H1 (cell line): ENCODE data around the gene BAIAP2. TPM values are rescaled to one million over a fixed set of nuclear protein-coding genes. Genes with fewer than 3 reads are reported as not detected.

Source experiments
- CTCF ChIA-PET: fragments of 300-600 bp; sonication (Branson Sonifier 250); formaldehyde crosslinking; loops from one replicate; lab custom pipeline; 2021; ENCODE audit not compliant: partially characterized antibody; lab: Charles Lee
- POLR2A ChIA-PET: fragments of 300-600 bp; sonication (Branson Sonifier 250); formaldehyde crosslinking; loops from one replicate; lab custom pipeline; 2021; ENCODE audit warnings: inconsistent platforms; ENCODE audit not compliant: partially characterized antibody; lab: Charles Lee
- DNase-seq, 2 experiments: peaks; one replicate each; pipeline versions ENCODE4 v3.0.0 to v3.0.0-alpha.2; 2010 to 2022; ENCODE audit warnings: low spot score in 2 of 2, low read depth in 1 of 2, mixed read lengths in 1 of 2
- FAIRE-seq: peaks from 2 replicates; lab custom pipeline; 2011; peaks lifted over from hg19 to GRCh38; lab: Jason Lieb, UNC
- H2AFZ ChIP-seq: 2 replicates; pipeline ENCODE4 v1.8.1; 2012; ENCODE audit warnings: low read length, inconsistent platforms
- H2AK5ac ChIP-seq: 2 replicates; pipeline ENCODE4 v1.6.1; 2013; ENCODE audit warnings: low read depth, low read length
- H2BK120ac ChIP-seq: replicated peaks from 2 replicates; pipeline ENCODE3; 2013; ENCODE audit warnings: low read depth, low read length, inconsistent platforms
- H2BK12ac ChIP-seq: 2 replicates; pipeline ENCODE4 v1.6.1; 2013; ENCODE audit warnings: low read depth, low read length
- H2BK15ac ChIP-seq: 2 replicates; pipeline ENCODE4 v1.6.1; 2013; ENCODE audit warnings: low read length
- H2BK20ac ChIP-seq: 2 replicates; pipeline ENCODE4 v1.6.1; 2013; ENCODE audit warnings: low read length
- H2BK5ac ChIP-seq: 2 replicates; pipeline ENCODE4 v1.6.1; 2013; ENCODE audit warnings: low read depth, low read length
- H3K14ac ChIP-seq: 2 replicates; pipeline ENCODE4 v1.6.1; 2013; ENCODE audit warnings: inconsistent platforms; ENCODE audit not compliant: insufficient read length
- H3K18ac ChIP-seq: 2 replicates; pipeline ENCODE4 v1.6.1; 2013; ENCODE audit warnings: low read length; ENCODE audit errors: extremely low read depth
- H3K23ac ChIP-seq: 2 replicates; pipeline ENCODE4 v1.6.1; 2013; ENCODE audit warnings: inconsistent platforms; ENCODE audit not compliant: insufficient read length
- H3K23me2 ChIP-seq: 2 replicates; pipeline ENCODE4 v1.6.1; 2013; ENCODE audit warnings: low read depth, low read length
- H3K27ac ChIP-seq: 2 replicates; pipeline ENCODE4 v1.6.1; 2011; ENCODE audit warnings: low read depth, low read length, inconsistent platforms
- H3K27me3 ChIP-seq, 4 experiments: replicated peaks in 1 of 4; 1 replicate in 1 of 4; 2 replicates in 3 of 4; pipeline versions ENCODE4 v1.6.1 to v1.8.1; 2011 to 2013; ENCODE audit warnings: low read length in 3 of 4, mild to moderate bottlenecking in 3 of 4, inconsistent platforms in 2 of 4, mixed read lengths in 2 of 4, moderate library complexity in 1 of 4; ENCODE audit not compliant: control insufficient read depth in 3 of 4, insufficient read depth in 3 of 4; ENCODE audit errors: extremely low read depth in 1 of 4
- H3K36me3 ChIP-seq, 4 experiments: 2 replicates each; pipeline versions ENCODE4 v1.6.1 to v1.8.1; 2011 to 2013; ENCODE audit warnings: mild to moderate bottlenecking in 4 of 4, low read length in 3 of 4, moderate library complexity in 2 of 4, control low read depth in 1 of 4, inconsistent platforms in 1 of 4; ENCODE audit not compliant: insufficient read depth in 4 of 4, control insufficient read depth in 2 of 4
- H3K4ac ChIP-seq: replicated peaks from 2 replicates; pipeline ENCODE3; 2013; ENCODE audit warnings: low read length, low read depth, mixed read lengths, inconsistent platforms; ENCODE audit not compliant: insufficient read length
- H3K4me1 ChIP-seq, 4 experiments: replicated peaks in 1 of 4; 1 replicate in 1 of 4; 2 replicates in 3 of 4; pipeline versions ENCODE4 v1.6.1 to v1.8.1; 2011 to 2013; ENCODE audit warnings: low read length in 3 of 4, inconsistent platforms in 2 of 4, mixed read lengths in 1 of 4; ENCODE audit not compliant: insufficient read depth in 4 of 4, control insufficient read depth in 3 of 4
- H3K4me2 ChIP-seq, 2 experiments: 2 replicates each; pipeline versions ENCODE4 v1.6.1 to v1.8.1; 2011 to 2013; ENCODE audit warnings: low read depth in 2 of 2, low read length in 2 of 2, control low read depth in 1 of 2, inconsistent platforms in 1 of 2, mild to moderate bottlenecking in 1 of 2; ENCODE audit not compliant: insufficient read depth in 1 of 2
- H3K4me3 ChIP-seq, 4 experiments: fragments of 200-600, 300-600 bp in 1 of 4; sonication (generic), shearing (Covaris generic), sonication (Bioruptor Twin) in 1 of 4; 2 replicates each; pipeline versions ENCODE4 v1.5.1 to v1.8.1; 2011 to 2016; ENCODE audit warnings: low read length in 4 of 4, low read depth in 3 of 4, control low read depth in 2 of 4, inconsistent platforms in 2 of 4, mild to moderate bottlenecking in 2 of 4, mixed read lengths in 1 of 4, moderate library complexity in 1 of 4; ENCODE audit not compliant: insufficient read depth in 2 of 4; ENCODE audit errors: extremely low read depth in 1 of 4
- H3K56ac ChIP-seq: replicated peaks from 2 replicates; pipeline ENCODE3; 2013; ENCODE audit warnings: low read depth, mild to moderate bottlenecking, mixed read lengths, low read length, inconsistent platforms; ENCODE audit not compliant: insufficient read length
- H3K79me1 ChIP-seq: 2 replicates; pipeline ENCODE4 v1.6.1; 2013; ENCODE audit warnings: low read depth, low read length, control low read depth
- H3K79me2 ChIP-seq, 2 experiments: 2 replicates each; pipeline versions ENCODE4 v1.6.1 to v1.8.1; 2012 to 2013; ENCODE audit warnings: low read length in 2 of 2, mild to moderate bottlenecking in 2 of 2, inconsistent platforms in 1 of 2; ENCODE audit not compliant: insufficient read depth in 2 of 2, control insufficient read depth in 1 of 2
- H3K9ac ChIP-seq, 4 experiments: replicated peaks in 1 of 4; 1 replicate in 1 of 4; 2 replicates in 3 of 4; pipeline versions ENCODE4 v1.6.1 to v1.8.1; 2011 to 2013; ENCODE audit warnings: low read depth in 3 of 4, low read length in 3 of 4, control low read depth in 2 of 4, mild to moderate bottlenecking in 2 of 4, moderate library complexity in 2 of 4, inconsistent platforms in 1 of 4; ENCODE audit errors: extremely low read depth in 1 of 4
- H3K9me3 ChIP-seq, 2 experiments: 2 replicates each; pipeline versions ENCODE4 v1.6.1 to v1.8.1; 2012 to 2013; ENCODE audit warnings: mild to moderate bottlenecking in 2 of 2, moderate library complexity in 2 of 2, control low read depth in 1 of 2, inconsistent platforms in 1 of 2, low read depth in 1 of 2, low read length in 1 of 2, mixed read lengths in 1 of 2; ENCODE audit not compliant: insufficient read depth in 2 of 2
- H4K20me1 ChIP-seq, 2 experiments: replicated peaks in 1 of 2; 2 replicates each; pipeline versions ENCODE3 to v1.8.1; 2011 to 2013; ENCODE audit warnings: inconsistent platforms in 2 of 2, low read length in 2 of 2, mild to moderate bottlenecking in 1 of 2; ENCODE audit not compliant: insufficient read depth in 2 of 2, control insufficient read depth in 1 of 2
- H4K5ac ChIP-seq: 2 replicates; pipeline ENCODE4 v1.6.1; 2013; ENCODE audit warnings: low read length, low read depth, mixed read lengths, inconsistent platforms; ENCODE audit not compliant: insufficient read length
- H4K8ac ChIP-seq: 2 replicates; pipeline ENCODE4 v1.8.0; 2013; ENCODE audit warnings: mild to moderate bottlenecking, moderate library complexity, low read length, inconsistent platforms; ENCODE audit not compliant: insufficient read depth; ENCODE audit errors: extremely low read depth
- H4K91ac ChIP-seq: replicated peaks from 2 replicates; pipeline ENCODE3; 2013; ENCODE audit warnings: low read length, mixed read lengths, inconsistent platforms; ENCODE audit not compliant: insufficient read length
- BCL11A ChIP-seq, 2 experiments: IDR thresholded peaks; one replicate each; pipeline ENCODE4 v1.6.1; 2011; ENCODE audit warnings: low read depth in 2 of 2, low read length in 2 of 2, mild to moderate bottlenecking in 2 of 2
- CHD1 ChIP-seq: IDR thresholded peaks from 2 replicates; pipeline ENCODE4 v1.6.1; 2012; ENCODE audit warnings: low read depth, low read length, improper control_type of control experiment
- GTF2F1 ChIP-seq: IDR thresholded peaks from 2 replicates; pipeline ENCODE4 v1.6.1; 2012; ENCODE audit warnings: low read depth, low read length, improper control_type of control experiment, borderline replicate concordance
- JUN ChIP-seq: IDR thresholded peaks from 2 replicates; pipeline ENCODE4 v1.6.1; 2011; ENCODE audit warnings: low read depth, mild to moderate bottlenecking, improper control_type of control experiment, low read length
- SIN3A ChIP-seq, 2 experiments: IDR thresholded peaks in 1 of 2; conservative IDR thresholded peaks in 1 of 2; 2 replicates each; pipeline ENCODE4 v1.6.1; 2011 to 2012; ENCODE audit warnings: low read length in 2 of 2, improper control_type of control experiment in 1 of 2, low read depth in 1 of 2, mild to moderate bottlenecking in 1 of 2
- TCF12 ChIP-seq: IDR thresholded peaks from 2 replicates; pipeline ENCODE4 v1.6.1; 2011; ENCODE audit warnings: low read depth, mild to moderate bottlenecking, low read length
- WGBS, 2 experiments: shearing (Covaris generic) in 1 of 2; methylation state at CpG; one replicate each; pipeline versions ENCODE4 v1.1.6 to v1.1.7; 2013 to 2015; ENCODE audit warnings: low lambda C conversion rate in 2 of 2, mixed read lengths in 2 of 2, inconsistent platforms in 1 of 2, low coverage in 1 of 2, missing lambda C conversion rate in 1 of 2; ENCODE audit not compliant: insufficient replicate concordance in 2 of 2, insufficient coverage in 1 of 2, insufficient read length in 1 of 2; ENCODE audit errors: extremely low coverage in 1 of 2, missing lambda C conversion rate in 1 of 2; 5-methylcytosine and 5-hydroxymethylcytosine counted together
- polyA plus RNA-seq, 7 experiments: library from polyadenylated mRNA; depleted of rRNA in 3 of 7; stranded (reverse) in 5 of 7; unstranded in 2 of 7; fragments of >200 nt in 5 of 7; fragments of 200-250 nt in 2 of 7; gene quantifications; 1 replicate in 5 of 7; 2 replicates in 1 of 7; 4 replicates in 1 of 7; pipeline versions ENCODE4 v1.2.1 to v1.2.3, GENCODE V29; 2011 to 2013; ENCODE audit warnings: missing spikeins in 2 of 7, mixed read lengths in 2 of 7
- total RNA-seq: library from RNA; stranded (reverse); fragmentation: NEBNext Ultra II Directional; extraction: Animal tissue kit (Norgen Biotek cat#: 25700); gene quantifications from 2 replicates; pipeline ENCODE4 v1.2.1, GENCODE V29; 2021
- TF ChIP-seq, protein P1 (sequence below): IDR thresholded peaks from 2 replicates; pipeline ENCODE4 v1.6.1; 2012; ENCODE audit warnings: inconsistent platforms
- TF ChIP-seq, protein P2 (sequence below), 3 experiments: IDR thresholded peaks; 1 replicate in 2 of 3; 2 replicates in 1 of 3; pipeline versions ENCODE4 v1.5.1 to v1.6.1; 2011; ENCODE audit warnings: low read length in 3 of 3, mild to moderate bottlenecking in 3 of 3, inconsistent platforms in 2 of 3, low read depth in 1 of 3, moderate library complexity in 1 of 3; ENCODE audit not compliant: insufficient read depth in 1 of 3; ENCODE audit errors: control extremely low read depth in 1 of 3

BAIAP2 gene
- total and polyA plus RNA-seq, 2 of the 8 experiments (the other 6 are each of a cell fraction or from before 2014, with no cell fraction given) = 10.0 to 22.8 TPM

DNA sequence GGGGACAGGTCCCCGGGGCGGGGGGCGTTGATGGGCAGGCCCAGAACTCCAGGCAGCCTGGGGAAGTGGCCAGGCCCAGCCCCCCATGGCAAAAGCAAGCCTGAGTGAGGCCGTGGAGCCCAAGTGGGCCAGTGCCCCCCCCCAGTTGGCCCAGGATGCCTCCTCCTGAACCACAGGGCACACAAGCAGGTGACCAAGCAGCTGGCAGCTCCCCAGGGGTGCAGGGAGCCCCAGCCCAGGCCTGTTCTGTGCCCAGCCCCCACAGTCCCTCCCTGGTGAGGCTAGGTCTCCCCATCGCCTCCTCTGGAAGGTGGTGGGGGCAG is 92.1 kb downstream of the BAIAP2 start:
- Histone ChIP-seq H3K14ac (no peak overlapping the region), H3K27ac (no peak overlapping the region), H2AK5ac (no peak overlapping the region), H2BK15ac (no peak overlapping the region), H3K9ac (no peak overlapping the region), H3K27me3 (peaks cover 0 to 10% (median 6%) of the 10 kb centered on the region in 4 experiments; a peak in 3 of 7 replicates), H3K23me2 (no peaks in the 10 kb centered on the region), H3K56ac (no peak overlapping the region), H3K4me2 (no peak overlapping the region), H4K91ac (no peak overlapping the region), H3K18ac (no peak overlapping the region), H3K23ac (no peak overlapping the region), H3K79me2 (no peaks in the 10 kb centered on the region), H3K36me3 (no peaks in the 10 kb centered on the region), H4K5ac (no peak overlapping the region), H3K9me3 (no peaks in the 10 kb centered on the region), H3K4ac (no peak overlapping the region), H2BK120ac (no peak overlapping the region), H3K79me1 (no peaks in the 10 kb centered on the region), H2BK20ac (no peak overlapping the region), H2BK5ac (no peak overlapping the region), H2AFZ (no peak overlapping the region), H3K4me3 (no peak overlapping the region), H3K4me1 (peaks cover 0 to 15% (median 5%) of the 10 kb centered on the region in 4 experiments; a peak in 5 of 7 replicates), H4K8ac (no peak overlapping the region), H2BK12ac (no peak overlapping the region), H4K20me1 (peaks cover 0 to 3% of the 10 kb centered on the region in 2 experiments)
- ChIA-PET POLR2A (interaction anchor here (1.1 kb wide), 1 partner anchor 81 kb away, joined by 3 read pairs; no protein-coding TSS in a partner anchor), CTCF (interaction anchor here (0.6 to 1.4 kb wide), 3 partner anchors 17 to 1088 kb away, joined by 3 to 4 read pairs (median 3); no protein-coding TSS in a partner anchor)
- WGBS, 2 experiments = 88% methylated on average over 2 of the region's 5 CpGs; no CpG with 5 or more reads in 1 of the 2 experiments
- DNase-seq (no peak), FAIRE-seq (no peak)
- TF ChIP-seq, protein P1, sequence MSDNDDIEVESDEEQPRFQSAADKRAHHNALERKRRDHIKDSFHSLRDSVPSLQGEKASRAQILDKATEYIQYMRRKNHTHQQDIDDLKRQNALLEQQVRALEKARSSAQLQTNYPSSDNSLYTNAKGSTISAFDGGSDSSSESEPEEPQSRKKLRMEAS = no peak
- no peak for TF ChIP-seq JUN
- TF ChIP-seq TCF12 = no peak
- TF ChIP-seq, protein P2, sequence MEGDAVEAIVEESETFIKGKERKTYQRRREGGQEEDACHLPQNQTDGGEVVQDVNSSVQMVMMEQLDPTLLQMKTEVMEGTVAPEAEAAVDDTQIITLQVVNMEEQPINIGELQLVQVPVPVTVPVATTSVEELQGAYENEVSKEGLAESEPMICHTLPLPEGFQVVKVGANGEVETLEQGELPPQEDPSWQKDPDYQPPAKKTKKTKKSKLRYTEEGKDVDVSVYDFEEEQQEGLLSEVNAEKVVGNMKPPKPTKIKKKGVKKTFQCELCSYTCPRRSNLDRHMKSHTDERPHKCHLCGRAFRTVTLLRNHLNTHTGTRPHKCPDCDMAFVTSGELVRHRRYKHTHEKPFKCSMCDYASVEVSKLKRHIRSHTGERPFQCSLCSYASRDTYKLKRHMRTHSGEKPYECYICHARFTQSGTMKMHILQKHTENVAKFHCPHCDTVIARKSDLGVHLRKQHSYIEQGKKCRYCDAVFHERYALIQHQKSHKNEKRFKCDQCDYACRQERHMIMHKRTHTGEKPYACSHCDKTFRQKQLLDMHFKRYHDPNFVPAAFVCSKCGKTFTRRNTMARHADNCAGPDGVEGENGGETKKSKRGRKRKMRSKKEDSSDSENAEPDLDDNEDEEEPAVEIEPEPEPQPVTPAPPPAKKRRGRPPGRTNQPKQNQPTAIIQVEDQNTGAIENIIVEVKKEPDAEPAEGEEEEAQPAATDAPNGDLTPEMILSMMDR (IDR thresholded peaks at IDR 0.05; ENCODE audit: control extremely low read depth in 1 of 3, insufficient read depth in 1 of 3, low read depth in 1 of 3, low read length in 3 of 3) = no peak
- TF ChIP-seq SIN3A (conservative IDR thresholded peaks at IDR 0.05 in 1 of 2, IDR thresholded peaks at IDR 0.05 in 1 of 2; ENCODE audit: low read depth in 1 of 2, low read length in 2 of 2) = no peak
- no peak for TF ChIP-seq BCL11A (IDR thresholded peaks at IDR 0.05; ENCODE audit: low read depth in 2 of 2, low read length in 2 of 2)
- TF ChIP-seq CHD1 = no peak
- no peak for TF ChIP-seq GTF2F1
